Ovary (tissue), 9 donors: Measurements from ENCODE around the gene MYH9. TPM values are rescaled to one million over a fixed set of nuclear protein-coding genes. Genes with fewer than 3 reads are reported as not detected.
"Not testable (repeated sequence)": the region's sequence is repeated elsewhere in the genome, so short reads cannot be mapped to it uniquely, and the experiment has no call there.

Source experiments
- DNase-seq, 5 donors: peaks; one replicate each; pipeline ENCODE4 v3.0.0-alpha.2; 2019 to 2020
- H3K27ac ChIP-seq, 2 donors: fragments of 200-600 bp; one replicate each; pipeline versions ENCODE4 v1.5.1 to v1.8.0; 2019 to 2022
- H3K27me3 ChIP-seq: fragments of 200-600 bp; one replicate; pipeline ENCODE4 v1.8.0; 2022
- H3K36me3 ChIP-seq: fragments of 200-600 bp; sonication (generic); one replicate; pipeline ENCODE4 v1.5.1; 2019
- H3K4me1 ChIP-seq: one replicate; pipeline ENCODE4 v1.8.1; 2013; ENCODE audit warnings: mild to moderate bottlenecking, moderate library complexity; ENCODE audit not compliant: insufficient read depth
- H3K4me3 ChIP-seq: fragments of 200-600 bp; sonication (generic); one replicate; pipeline ENCODE4 v1.5.1; 2017
- H3K9me3 ChIP-seq, 2 donors: fragments of 200-600 bp in 1 of 2; sonication (generic) in 1 of 2; one replicate each; pipeline versions ENCODE4 v1.5.1 to v1.8.1; 2013 to 2019; ENCODE audit warnings: mild to moderate bottlenecking in 1 of 2, moderate library complexity in 1 of 2
- CTCF ChIP-seq, 3 donors: fragments of 450-650 bp in 2 of 3; fragments of 200-600 bp in 1 of 3; IDR thresholded peaks; one replicate each; pipeline versions ENCODE4 v1.5.1 to v1.8.0; 2016 to 2022; ENCODE audit warnings: antibody characterized with exemption in 3 of 3, mild to moderate bottlenecking in 1 of 3
- EP300 ChIP-seq: sonication (generic); formaldehyde crosslinking; IDR thresholded peaks from one replicate; pipeline ENCODE4 v1.6.1; 2017; ENCODE audit warnings: antibody characterized with exemption
- POLR2A ChIP-seq: fragments of 450-650 bp; IDR thresholded peaks from one replicate; pipeline ENCODE4 v1.6.1; 2017; ENCODE audit warnings: antibody characterized with exemption, mild to moderate bottlenecking, moderate library complexity
- WGBS, 3 donors: extraction: QIAGEN DNeasy Blood & Tissue Kit in 1 of 3; methylation state at CpG; one replicate each; pipeline versions ENCODE4 v1.1.5 to v1.1.7; 2013 to 2017; 5-methylcytosine and 5-hydroxymethylcytosine counted together
- intact Hi-C, 4 donors: fragments of 100-400 bp; cut with DNase I; formaldehyde crosslinking; loops; one replicate each; pipeline versions ENCODE4 v1.11.0 to v1.15.1; 2022 to 2023
- polyA plus RNA-seq, 2 donors: library from polyadenylated mRNA; stranded (reverse); fragments of 200-250 nt in 1 of 2; fragments of 350-450 nt in 1 of 2; fragmentation: Illumina TruSeq in 1 of 2; extraction: RNeasy Lipid Tissue Mini Kit (QIAGEN cat#74804) in 1 of 2; gene quantifications; one replicate each; pipeline ENCODE4 v1.2.3, GENCODE V29; 2013 to 2014
- total RNA-seq, 7 donors: library from RNA; depleted of rRNA in 2 of 7; stranded (reverse); fragments of >200 nt in 2 of 7; fragmentation: NEBNext Ultra II Directional in 3 of 7; extraction: Animal tissue kit (Norgen Biotek cat#: 25700) in 3 of 7; gene quantifications; one replicate each; pipeline versions ENCODE4 v1.1.0 to v1.2.4, GENCODE V29; 2016 to 2023
- donor health status: DM: no; HTN: no; CAD: no; lungs with moderate emphysema.
- donor health status: DM: no; HTN: no; CAD: no.
- donor health status: Bipolar disorder and iron deficiency.
- donor health status: DM: yes; HTN: yes; CAD: no.
- donor health status: DM: no; HTN: no; CAD: no.
- donor health status: DM: yes; HTN: yes; CAD: no.

MYH9 gene
- total and polyA plus RNA-seq, 9 donors: 128 to 530 (median 348) TPM

GRCh38 chr22:36292823-36293530, 94.8 kb downstream of the MYH9 start:
- TF ChIP-seq CTCF (IDR thresholded peaks at IDR 0.05): no peak
- TF ChIP-seq POLR2A: no peak
- no peak for TF ChIP-seq EP300
- no peaks in the 10 kb centered on the region for H3K4me1 ChIP-seq
- H3K27ac ChIP-seq: no peak overlapping the region
- H3K36me3 ChIP-seq: no peaks in the 10 kb centered on the region
- WGBS, 3 donors: 89 to 90% (median 90%) methylated on average over 17 of the region's 17 CpGs
- DNase-seq: no peak
- H3K27me3 ChIP-seq: no peaks in the 10 kb centered on the region
- no peak overlapping the region for H3K4me3 ChIP-seq
- intact Hi-C loops: no loop called here
- H3K9me3 ChIP-seq: no peaks in the 10 kb centered on the region

GRCh38 chr22:36291831-36292740, 95.7 kb downstream of the MYH9 start:
- WGBS, 3 donors: 89 to 92% (median 91%) methylated on average over 25 to 29 of the region's 29 CpGs
- peak in 1 of 5 donors; percentile 20 for DNase-seq
- Histone ChIP-seq H3K4me1 (no peaks in the 10 kb centered on the region), H3K4me3 (no peak overlapping the region), H3K27me3 (no peaks in the 10 kb centered on the region), H3K27ac (no peak overlapping the region), H3K36me3 (no peaks in the 10 kb centered on the region), H3K9me3 (no peaks in the 10 kb centered on the region)
- intact Hi-C loops: no loop called here
- TF ChIP-seq CTCF (IDR thresholded peaks at IDR 0.05): no peak
- TF ChIP-seq EP300: no peak
- TF ChIP-seq POLR2A: no peak

GRCh38 chr22:36290391-36291075, 97.2 kb downstream of the MYH9 start:
- H3K36me3 ChIP-seq, H3K27ac ChIP-seq, intact Hi-C loops, H3K9me3 ChIP-seq, H3K27me3 ChIP-seq, H3K4me1 ChIP-seq, H3K4me3 ChIP-seq: not testable (repeated sequence)
- WGBS, 3 donors: 94 to 98% (median 94%) methylated on average over 12 to 29 of the region's 40 CpGs
- peak in 2 of 5 donors; percentile 15 to 34 for DNase-seq

GRCh38 chr22:36289948-36290371, 97.8 kb downstream of the MYH9 start:
- DNase-seq: peak in 2 of 5 donors; percentile 8 to 17
- intact Hi-C loops: loop anchor here (5.0 to 10.0 kb wide), 4 partner anchors 68 to 98 kb away; no protein-coding TSS in a partner anchor
- not testable (repeated sequence) for H3K4me3 ChIP-seq, H3K36me3 ChIP-seq, H3K27me3 ChIP-seq, H3K27ac ChIP-seq, H3K4me1 ChIP-seq, H3K9me3 ChIP-seq
- 90 to 95% (median 92%) methylated on average over 11 of the region's 11 CpGs for WGBS, 3 donors

GRCh38 chr22:36289406-36289870, 98.3 kb downstream of the MYH9 start:
- DNase-seq: no peak
- Histone ChIP-seq H3K9me3 (no peaks in the 10 kb centered on the region), H3K27ac (no peak overlapping the region), H3K36me3 (no peaks in the 10 kb centered on the region), H3K27me3 (no peaks in the 10 kb centered on the region), H3K4me1 (no peaks in the 10 kb centered on the region), H3K4me3 (no peak overlapping the region)
- intact Hi-C loops: loop anchor here (5.0 to 10.0 kb wide), 4 partner anchors 67 to 97 kb away; no protein-coding TSS in a partner anchor
- 84 to 85% (median 85%) methylated on average over 7 of the region's 7 CpGs for WGBS, 3 donors
- no peak for TF ChIP-seq CTCF (IDR thresholded peaks at IDR 0.05)
- no peak for TF ChIP-seq EP300
- TF ChIP-seq POLR2A: no peak
